GM18520 (cell line): ENCODE measurements around the gene NOP14.
"Not testable (repeated sequence)": the region's sequence is repeated elsewhere in the genome, so short reads cannot be mapped to it uniquely, and the experiment has no call there.

Experiments
- ATAC-seq: cut with Tn5 transposase; IDR thresholded peaks from one replicate; pipeline ENCODE4 v1.9.1; 2021; ENCODE audit not compliant: unreplicated experiment

Gene NOP14

DNA sequence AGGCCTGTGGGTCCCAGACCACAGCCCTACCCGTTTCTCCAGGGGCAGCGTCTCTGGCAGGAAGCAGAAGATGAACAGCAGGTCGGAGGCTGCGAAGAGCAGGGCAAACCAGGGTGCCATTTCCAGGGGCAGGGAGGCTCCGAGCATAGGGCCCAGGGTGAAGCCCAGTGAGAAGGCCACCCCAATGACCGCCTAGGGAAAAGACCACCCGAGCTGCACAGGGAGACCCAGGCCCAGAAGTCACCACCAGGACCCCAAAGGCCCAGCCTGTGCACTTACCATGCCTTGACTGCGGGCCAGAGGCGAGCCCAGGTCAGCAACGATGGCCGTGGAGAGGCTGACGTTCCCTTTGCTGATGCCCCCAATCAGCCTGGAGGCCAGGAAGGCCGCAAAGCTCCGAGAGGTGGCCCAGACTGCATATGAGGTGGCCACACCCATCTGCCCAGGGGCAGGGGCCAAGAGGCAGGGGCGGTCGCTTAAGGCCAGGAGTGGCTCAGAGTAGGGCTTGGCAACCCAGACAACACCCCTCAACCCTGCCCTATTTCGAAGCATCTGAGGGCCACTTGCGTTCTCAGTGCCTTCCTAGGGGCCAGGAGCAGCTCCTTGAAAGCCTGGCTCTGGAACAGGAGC is 30.8 kb downstream of the NOP14 start:
- no peak for ATAC-seq

DNA sequence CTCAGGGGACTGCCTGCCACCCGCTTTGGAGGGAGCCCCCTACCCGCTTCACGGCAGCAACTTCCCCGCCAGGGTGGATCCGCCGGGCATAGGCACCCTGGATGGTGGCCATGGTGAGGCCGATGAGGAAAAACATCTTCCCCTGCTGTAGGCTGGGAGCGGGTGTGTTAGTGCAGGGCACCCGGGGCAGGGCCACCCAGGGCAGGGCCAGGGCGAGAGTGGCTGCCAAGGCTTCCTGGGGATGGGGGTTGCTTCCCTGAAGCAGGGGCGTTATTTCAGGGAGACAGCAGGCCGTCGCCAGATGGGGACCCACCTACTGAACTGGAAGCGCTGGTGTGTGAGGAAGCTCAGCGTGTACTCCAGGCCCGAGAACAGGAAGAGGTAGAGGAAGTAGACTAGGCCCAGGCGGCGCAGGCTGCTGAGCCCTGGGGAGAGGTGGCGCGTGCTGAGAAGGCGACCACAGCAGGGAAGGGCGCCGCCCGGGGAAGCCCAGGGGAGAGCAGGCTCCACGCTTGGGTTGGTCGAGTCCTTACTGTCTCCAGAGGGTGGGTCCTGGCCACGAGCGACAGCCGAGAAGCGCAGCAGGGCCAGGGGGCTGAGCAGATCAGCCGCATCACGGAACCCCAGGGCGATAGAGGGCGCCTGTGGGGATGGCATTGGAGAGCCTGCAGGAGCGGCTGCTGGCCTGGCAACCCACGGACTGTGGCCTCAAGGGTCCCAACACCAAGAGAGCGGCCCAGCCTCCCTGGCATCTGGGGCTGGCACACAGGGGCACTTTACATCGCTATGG is 31.5 kb downstream of the NOP14 start:
- ATAC-seq: no peak

DNA sequence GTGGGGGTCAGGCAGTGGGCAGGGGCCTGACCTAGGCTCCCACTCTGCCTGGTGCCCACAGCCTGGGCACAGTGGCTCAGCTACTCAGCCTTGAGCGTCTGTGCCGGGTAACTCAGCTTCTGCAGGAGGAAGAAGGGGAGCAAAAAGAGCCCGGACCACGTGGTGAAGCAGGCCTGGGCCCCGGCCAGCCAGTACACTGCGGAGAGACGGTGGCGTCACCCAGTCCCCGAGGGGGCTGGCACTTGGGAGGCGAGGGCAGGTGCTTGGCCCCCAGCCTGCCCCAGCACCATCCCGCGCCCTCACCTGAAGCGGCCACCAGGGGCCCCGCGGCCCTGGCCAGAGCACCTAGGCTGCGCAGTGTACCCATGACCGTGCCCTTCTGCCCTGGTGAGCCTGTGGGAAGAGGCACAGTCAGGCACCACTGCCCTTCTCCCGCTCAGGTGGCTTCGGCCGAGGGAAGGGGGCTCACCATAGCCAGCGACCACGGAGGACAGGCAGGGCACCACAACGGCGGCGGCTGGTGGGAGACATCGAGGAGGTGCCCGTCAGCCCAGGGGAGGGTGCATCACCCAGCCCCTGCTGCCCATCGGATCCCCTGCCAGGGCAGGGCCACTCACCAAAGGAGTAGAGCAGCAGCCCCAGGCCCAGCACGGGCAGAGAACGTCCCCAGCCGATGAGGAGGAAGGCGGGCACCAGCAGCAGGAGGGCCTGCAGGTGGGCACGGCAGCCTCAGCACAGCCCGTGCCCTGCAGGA is 32.3 kb downstream of the NOP14 start:
- ATAC-seq: no peak

DNA sequence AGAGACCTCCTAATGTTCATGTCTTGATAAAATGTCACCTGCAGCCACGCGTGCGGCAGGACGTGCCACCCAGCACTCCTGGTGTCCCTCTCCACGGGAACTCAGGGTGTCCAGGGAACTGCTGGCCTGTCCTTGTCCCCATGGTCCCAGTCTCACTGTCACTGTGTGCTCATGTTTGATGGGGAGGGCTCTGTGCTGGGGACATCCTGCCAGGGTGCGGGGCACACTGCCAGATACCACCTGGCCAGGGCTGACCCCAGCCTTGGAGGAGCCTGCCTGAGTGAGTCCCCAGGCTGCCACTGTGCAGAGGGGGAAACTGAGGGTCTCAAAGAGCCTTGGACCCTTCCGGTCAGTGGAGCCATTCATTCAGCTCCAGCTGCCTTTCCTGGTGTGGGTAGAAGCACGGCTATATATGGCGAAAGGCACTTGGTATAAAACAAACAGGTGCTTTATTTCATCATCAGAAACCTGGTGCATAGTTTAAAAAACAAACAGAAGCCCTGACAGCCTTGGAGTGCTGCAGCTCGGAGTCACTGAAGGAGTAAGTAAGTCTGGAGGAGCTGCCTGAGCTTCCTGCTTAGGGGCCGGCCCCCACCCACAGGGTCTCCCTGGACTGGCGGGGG is 33.0 kb downstream of the NOP14 start:
- ATAC-seq: no peak

DNA sequence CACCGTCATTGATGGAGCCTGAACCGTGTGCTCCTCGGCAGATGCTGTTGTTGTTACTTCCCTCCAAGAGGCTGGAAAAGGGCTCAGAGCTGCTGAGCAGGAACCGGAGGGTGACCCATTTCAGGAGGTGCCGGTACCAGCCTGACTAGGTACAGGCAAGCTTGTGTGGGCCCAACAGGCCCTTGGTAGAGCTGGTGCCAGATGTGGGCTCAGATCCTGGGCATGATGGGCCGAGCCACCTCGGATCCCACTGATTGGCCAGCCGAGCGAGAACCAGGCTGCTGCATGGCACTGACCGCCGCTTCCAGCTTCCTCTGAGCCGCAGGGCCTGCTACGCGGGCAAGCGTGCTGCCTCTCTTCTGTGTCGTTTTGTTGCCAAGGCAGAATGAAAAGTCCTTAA is 33.7 kb downstream of the NOP14 start:
- no peak for ATAC-seq

DNA sequence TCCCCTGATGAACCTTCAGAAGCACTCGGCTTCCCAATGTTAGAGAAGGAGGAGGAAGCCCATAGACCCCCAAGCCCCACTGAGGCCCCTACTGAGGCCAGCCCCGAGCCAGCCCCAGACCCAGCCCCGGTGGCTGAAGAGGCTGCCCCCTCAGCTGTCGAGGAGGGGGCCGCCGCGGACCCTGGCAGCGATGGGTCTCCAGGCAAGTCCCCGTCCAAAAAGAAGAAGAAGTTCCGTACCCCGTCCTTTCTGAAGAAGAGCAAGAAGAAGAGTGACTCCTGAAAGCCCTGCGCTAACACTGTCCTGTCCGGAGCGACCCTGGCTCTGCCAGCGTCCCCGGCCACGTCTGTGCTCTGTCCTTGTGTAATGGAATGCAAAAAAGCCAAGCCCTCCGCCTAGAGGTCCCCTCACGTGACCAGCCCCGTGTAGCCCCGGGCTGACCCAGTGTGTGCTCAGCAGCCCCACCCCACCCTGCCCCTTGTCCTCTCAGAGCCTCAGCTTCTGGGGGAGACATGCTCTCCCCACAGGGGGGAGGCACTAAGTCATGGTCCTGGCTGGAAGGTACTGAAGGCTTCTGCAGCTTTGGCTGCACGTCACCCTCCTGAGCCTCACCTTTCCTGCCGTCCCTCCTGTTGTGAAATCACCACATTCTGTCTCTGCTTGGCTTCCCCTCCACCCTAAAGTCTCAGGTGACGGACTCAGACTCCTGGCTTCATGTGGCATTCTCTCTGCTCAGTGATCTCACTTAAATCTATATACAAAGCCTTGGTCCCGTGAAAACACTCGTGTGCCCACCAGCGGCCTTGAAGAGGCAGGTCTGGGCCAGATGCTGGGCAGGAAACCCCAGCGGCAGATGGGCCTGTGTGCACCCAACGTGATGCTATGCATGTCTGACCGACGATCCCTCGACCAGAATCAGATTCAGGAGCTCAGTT is 34.7 kb downstream of the NOP14 start:
- no peak for ATAC-seq

DNA sequence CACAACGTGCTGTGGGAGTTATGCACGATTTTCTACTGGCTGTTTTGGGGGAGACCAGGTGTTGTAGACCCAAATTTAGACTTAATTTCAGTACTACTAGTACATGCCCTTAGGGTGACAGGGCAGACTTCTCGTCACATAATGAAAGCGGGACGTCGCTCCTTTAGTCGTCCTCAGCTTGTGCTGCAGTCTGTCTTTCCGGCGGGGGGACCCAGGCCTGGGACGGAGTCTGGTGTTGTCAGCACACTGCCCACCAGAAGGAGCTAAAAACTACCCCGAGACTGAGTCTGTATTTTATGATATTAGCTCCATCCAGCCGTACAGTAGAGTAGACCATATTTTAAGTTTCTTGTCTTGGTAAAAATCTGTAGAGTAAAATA is 35.5 kb downstream of the NOP14 start:
- no peak for ATAC-seq

DNA sequence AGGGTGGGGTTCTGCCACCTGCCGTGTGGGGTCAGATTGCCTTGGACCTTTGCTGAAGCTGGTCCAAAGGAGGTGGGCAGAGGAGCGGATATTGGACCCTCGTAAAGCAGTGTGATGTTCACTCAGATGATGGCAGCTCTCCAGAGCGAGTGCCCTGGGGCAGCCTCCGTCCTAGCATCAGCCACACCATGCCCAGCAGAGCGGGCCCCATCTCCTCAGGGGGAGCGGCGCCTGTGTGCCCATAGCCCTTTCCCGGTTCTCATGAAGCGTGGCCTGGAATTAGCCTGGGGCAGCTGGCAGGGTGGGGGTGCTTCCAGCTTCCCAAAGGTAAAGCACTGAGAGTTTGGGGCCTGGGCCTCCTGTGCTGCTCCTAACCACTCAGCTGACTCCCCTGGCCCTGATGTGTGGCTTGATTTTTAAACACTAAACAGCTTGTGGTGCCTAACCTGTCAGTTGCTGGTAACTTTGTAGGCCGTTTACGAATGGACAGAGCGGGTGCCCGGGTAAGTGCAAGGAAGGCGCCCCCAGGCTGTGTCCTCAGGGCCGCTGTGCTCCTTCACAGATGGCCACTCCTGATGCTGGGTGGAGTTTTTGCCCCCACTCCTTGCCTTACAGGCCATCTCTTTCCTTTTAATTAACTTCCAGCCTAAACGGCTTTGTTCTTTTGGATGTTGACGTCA is 36.0 kb downstream of the NOP14 start:
- ATAC-seq: no peak

DNA sequence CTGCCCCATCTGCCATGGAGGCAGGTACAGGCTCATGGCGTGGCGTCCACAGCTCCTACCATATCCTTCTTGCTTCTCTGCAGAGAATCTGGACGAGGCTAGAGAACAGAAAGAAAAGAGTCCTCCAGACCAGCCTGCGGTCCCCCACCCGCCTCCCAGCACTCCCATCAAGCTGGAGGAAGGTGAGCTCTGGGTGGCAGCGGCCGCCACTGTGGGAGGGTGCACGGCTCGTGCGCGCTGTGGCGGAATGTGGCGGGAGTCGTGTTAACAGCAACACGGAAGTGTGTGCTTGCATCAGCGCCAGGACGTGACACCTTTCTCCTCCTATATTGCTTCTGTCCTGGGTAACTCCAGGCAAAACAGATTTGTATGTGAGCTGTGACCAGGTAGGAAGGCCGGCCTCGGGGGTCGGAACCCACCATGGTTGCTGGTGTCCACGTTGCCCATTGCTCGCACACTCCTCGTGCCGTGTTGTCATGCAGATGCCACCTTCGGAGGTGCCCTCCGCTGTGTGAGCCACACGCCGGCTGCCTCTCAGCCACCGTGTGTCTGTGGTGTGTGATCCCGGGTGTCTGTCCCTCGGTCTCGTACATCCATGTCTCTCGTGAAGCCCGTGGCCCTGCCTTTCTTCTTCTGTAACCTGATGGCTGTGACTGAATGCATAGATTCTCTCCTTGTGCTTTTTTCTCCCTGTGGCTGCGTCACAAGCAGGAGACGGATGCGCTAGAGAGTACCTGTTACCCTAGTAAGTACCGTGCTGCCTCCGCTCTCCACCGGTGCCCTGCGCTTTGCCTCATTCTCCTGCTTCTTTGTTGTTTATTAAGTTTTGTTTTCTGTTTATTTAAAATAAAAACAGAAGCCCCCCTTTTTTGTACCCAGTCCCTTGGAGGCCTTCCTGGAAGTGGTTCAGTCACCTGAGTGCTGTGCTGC is 37.0 kb downstream of the NOP14 start:
- no peak for ATAC-seq

DNA sequence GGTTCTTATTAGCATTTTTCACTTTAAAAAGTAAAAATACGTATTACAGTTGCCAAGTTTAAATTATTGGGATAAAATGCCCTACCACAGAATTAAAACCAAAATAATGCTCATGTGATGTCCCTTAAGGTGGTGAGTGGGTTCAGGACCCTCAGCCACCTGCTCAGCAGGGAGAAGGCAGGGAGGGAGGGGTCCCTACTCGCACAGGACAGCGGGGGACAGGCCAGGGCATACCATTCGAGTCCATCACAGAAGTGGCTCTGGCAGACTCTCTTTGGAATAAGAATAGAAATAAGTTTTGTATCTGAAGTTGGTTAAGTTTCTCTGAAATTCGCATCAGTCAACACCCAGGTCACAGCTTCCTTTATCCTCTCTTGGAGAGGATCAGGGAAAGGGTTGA is 37.7 kb downstream of the NOP14 start:
- ATAC-seq: no peak

DNA sequence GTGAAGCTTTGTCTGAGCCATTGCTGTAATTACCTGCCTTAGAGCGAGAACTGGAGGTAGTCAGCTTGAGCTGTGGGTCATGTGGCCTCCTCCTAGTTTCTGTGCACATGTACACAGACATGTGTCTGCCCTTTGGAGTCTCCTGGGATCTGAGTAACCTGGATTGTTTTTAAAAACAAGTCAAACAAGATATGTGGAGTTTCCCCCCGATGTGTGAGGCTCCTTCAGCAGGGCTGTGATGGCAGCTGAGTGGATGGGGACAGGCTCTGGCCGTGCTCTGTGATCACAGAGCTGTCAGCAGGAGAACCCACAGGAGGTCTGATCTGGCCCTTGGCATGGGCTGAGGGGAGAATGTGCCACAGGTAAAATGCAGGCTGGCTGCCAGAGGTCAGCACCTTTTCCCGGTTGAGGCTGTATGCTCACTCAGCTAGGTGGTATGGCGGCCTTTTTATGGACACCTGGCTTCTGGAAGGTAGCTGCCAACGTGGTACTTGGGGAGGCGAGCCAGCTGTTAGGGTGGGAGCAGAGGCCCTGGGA is 38.4 kb downstream of the NOP14 start:
- no peak for ATAC-seq

DNA sequence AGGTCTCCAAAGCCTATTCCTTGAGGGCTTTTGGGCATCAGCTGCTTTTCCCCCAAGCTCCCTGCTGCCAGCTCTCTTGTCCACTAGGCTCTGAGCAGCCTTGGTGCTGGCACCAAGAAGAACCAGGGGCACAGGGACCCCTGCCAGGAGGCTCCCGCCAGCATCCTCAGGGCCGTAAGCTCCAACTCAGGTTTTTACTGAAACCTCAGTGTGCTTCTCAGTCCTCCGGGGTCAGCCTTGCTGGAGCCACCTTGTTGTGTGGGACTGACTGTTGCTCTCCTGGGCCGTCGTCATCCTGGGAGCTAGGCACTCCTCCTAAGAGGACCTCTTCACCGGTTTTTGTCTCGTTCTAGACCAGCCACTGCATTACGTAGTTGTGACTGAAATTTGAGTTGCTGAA is 38.9 kb downstream of the NOP14 start:
- no peak for ATAC-seq

DNA sequence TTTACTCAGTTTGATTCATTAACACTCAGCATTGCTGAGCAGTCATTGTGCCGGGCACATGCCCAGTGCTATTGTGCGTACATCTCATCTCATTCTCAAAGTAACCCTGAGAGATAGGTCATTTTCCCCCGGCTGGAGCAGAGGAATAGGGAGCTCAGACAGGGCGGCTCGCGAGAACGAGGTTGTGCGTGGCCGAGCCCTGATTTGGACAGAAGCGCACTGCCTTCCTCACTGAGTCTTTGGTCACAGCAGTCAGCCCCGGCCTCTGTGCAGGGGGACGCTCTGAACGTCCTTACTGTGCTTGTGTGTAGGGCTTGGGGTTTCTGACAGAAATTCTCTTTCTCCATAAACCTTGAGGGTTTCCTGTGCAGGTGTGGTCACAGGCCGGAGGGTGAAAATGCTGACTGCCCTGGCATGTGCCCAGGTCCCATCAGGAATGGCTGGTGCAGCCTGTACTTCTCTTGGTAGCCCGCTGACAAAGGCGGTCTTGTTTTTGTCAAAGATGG is 39.5 kb downstream of the NOP14 start:
- ATAC-seq: no peak

DNA sequence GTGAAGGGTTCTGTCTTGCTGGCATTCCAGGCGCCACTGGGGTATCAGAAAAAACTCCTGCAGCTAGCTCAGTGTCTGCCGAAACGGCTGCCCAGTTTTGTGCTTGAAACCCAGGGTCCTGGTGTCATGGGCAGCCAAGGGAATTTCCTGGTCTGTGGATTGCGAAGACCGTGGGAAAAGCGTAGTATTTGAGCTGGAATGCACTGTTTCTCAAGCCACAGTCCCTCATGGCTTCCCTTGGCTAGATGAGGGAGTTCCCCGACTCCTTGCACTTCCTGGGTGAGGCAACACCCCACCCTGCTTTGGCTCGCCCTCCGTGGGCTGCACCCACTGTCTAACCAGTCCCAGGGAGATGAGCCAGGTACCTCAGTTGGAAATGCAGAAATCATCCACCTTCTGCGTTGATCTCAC is 40.1 kb downstream of the NOP14 start:
- ATAC-seq: no peak

DNA sequence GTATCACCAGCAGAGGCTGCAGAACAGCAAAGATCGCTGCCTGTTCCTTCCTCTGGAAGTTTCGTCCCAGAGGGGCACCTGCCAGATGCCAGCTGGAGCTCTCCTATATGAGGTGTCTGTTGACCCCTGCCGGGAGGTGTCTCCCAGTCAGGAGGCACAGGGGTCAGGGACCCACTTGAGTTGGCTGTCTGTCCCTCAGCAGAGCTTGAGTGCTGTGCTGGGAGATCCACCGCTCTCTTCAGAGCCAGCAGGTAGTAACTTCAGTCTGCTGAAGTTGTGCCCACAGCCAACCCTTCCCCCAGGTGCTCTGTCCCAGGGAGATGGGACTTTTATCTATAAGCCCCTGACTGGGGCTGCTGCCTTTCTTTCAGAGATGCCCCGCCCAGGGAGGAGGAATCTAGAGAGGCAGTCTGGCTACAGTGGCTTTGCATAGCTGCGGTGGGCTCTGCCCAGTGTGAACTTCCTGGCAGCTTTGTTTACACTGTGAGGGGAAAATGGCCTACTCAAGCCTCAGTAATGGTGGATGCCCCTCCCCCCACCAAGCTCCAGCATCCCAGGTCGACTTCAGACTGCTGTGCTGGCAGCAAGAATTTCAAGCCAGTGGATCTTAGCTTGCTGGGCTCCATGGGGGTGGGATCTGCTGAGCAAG is 40.6 kb downstream of the NOP14 start:
- not testable (repeated sequence) for ATAC-seq

DNA sequence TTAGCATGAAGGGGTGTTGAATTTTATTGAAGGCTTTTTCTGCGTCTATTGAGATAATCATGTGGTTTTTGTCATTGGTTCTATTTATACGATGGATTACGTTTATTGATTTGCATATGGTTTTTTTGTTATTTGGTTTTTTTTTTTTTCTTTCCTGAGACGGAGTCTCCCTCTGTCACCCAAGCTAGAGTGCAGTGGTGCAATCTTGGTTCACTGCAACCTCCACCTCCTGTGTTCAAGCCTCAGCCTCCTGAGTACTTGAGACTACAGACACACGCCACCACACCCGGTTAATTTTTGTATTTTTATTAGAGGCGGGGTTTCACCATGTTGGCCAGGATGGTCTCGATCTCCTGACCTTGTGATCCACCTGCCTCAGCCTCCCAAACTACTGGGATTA is 44.5 kb downstream of the NOP14 start:
- ATAC-seq: not testable (repeated sequence)

DNA sequence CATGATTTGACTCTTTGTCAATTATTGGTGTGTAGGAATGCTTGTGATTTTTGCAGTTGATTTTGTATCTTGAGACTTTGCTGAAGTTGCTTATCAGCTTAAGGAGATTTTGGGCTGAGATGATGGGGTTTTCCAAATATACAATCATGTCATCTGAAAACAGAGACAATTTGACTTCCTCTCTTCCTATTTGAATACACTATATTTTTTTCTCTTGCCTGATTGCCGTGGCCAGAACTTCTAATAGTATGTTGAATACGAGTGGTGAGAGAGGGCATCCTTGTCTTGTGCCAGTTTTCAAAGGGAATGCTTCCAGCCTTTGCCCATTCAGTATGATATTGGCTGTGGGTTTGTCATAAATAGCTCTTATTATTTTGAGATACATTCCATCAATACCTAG is 44.9 kb downstream of the NOP14 start:
- not testable (repeated sequence) for ATAC-seq

DNA sequence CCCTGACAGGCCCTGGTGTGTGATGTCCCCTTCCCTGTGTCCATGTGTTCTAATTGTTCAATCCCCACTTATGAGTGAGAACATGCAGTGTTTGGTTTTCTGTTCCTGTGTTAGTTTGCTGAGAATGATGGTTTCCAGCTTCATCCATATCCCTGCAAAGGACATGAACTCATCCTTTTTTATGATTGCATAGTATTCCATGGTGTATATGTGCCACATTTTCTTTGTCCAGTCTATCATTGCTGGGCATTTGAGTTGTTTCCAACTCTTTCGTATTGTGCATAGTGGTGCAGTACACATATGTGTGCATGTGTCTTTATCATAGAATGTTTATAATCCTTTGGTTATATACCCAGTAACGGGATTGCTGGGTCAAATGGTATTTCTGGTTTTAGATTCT is 46.5 kb downstream of the NOP14 start:
- not testable (repeated sequence) for ATAC-seq
